HL-60 (cell line): ENCODE results near the gene AANAT.

Experiments used
- DNase-seq, 2 experiments: peaks; one replicate each; pipeline ENCODE4 v3.0.0-alpha.2; 2010 to 2020; ENCODE audit warnings: low read depth in 1 of 2, low spot score in 1 of 2
- H3K27ac ChIP-seq: fragments of 250-450 bp; sonication (Bioruptor Pico); replicated peaks from 2 replicates; pipeline ENCODE4 v1.5.1; 2020; ENCODE audit warnings: mild to moderate bottlenecking, moderate library complexity
- H3K27me3 ChIP-seq: fragments of 250-450 bp; sonication (Bioruptor Pico); 2 replicates; pipeline ENCODE4 v1.5.1; 2021; ENCODE audit warnings: mild to moderate bottlenecking, moderate library complexity; ENCODE audit not compliant: insufficient read depth, poor library complexity, severe bottlenecking
- H3K4me3 ChIP-seq: replicated peaks from 2 replicates; pipeline ENCODE4 v1.5.1; 2011; ENCODE audit warnings: mild to moderate bottlenecking, control low read depth, low read length; ENCODE audit not compliant: insufficient read depth
- GABPA ChIP-seq: IDR thresholded peaks from 2 replicates; pipeline ENCODE4 v1.6.1; 2012; ENCODE audit warnings: low read depth
- POLR2AphosphoS5 ChIP-seq: IDR thresholded peaks from 2 replicates; pipeline ENCODE4 v1.6.1; 2012; ENCODE audit warnings: low read depth
- SPI1 ChIP-seq: IDR thresholded peaks from 2 replicates; pipeline ENCODE4 v1.6.1; 2012; ENCODE audit warnings: low read depth, mild to moderate bottlenecking, borderline replicate concordance
- TF ChIP-seq, protein P1 (sequence below): IDR thresholded peaks from 2 replicates; pipeline ENCODE4 v1.6.1; 2012; ENCODE audit warnings: low read depth; ENCODE audit not compliant: insufficient replicate concordance
- TF ChIP-seq, protein P2 (sequence below): IDR thresholded peaks from one replicate; pipeline ENCODE4 v1.5.1; 2011; ENCODE audit warnings: low read length, control low read depth, inconsistent platforms; ENCODE audit not compliant: insufficient read depth

Gene AANAT

DNA sequence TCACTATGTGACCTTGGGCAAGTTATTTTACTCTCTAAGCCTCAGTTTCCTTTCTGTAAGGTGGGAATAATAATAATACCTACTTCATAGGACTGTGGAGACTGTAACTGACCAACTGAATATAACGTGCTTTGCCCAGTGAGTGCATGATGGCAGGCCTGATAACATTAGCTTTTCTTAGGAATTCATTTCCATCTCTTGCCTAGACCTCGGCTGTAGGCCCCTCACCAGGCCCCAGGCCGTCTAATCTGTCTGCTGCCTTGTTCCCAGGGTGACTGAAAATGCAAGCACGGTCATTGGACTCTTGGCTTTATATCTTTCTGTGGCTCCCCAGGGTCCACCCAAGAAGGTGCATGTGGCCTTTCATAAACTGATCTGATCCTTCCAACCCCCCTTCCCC is 7.7 kb upstream of the AANAT start:
- H3K27me3 ChIP-seq: no peaks in the 10 kb centered on the region
- H3K4me3 ChIP-seq: no peak overlapping the region
- DNase-seq: no peak
- no peak overlapping the region for H3K27ac ChIP-seq
- TF ChIP-seq GABPA: no peak

DNA sequence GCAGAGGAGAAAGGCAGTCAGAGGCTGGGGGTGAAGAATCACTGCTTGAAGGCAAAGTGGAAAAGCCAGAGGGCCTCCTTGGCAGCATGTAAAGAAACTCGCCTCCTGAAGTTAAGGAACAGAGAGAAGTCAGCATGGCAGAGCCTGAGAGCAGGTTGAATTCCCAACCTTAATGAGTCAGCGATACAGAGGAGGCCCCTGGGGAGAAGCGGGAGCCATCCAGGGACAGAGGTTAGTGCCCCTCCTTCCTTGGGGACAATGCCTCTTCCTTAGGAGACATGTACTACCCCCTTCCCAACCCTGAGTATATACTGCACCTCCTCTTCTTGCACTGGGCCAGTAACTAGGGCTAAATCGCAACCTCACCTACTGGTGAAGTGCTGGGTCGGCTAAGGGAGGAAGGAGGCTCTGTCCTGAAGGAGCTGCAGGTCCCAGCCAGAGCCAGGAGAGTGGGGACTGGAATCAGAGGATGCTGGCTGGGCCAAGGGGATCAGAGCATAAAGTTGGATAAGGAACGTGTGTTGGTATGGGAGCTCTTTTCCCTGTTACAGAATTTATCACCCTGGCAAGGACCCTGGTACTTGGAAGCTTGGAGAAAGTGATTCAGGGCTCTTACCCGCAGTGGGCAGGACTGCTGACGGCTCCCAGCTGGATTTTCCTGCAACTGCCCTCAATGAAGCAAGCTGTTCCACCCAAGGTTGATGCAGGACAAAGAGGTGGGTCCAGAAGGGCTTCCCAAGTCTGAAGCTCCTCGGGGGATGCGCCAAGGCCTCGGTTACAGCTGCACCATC is 5.4 kb upstream of the AANAT start:
- H3K27me3 ChIP-seq: no peaks in the 10 kb centered on the region
- no peak for DNase-seq
- no peak overlapping the region for H3K27ac ChIP-seq
- H3K4me3 ChIP-seq: no peak overlapping the region
- TF ChIP-seq POLR2AphosphoS5 (no peak), SPI1 (no peak), GABPA (no peak)
- TF ChIP-seq, protein P1, sequence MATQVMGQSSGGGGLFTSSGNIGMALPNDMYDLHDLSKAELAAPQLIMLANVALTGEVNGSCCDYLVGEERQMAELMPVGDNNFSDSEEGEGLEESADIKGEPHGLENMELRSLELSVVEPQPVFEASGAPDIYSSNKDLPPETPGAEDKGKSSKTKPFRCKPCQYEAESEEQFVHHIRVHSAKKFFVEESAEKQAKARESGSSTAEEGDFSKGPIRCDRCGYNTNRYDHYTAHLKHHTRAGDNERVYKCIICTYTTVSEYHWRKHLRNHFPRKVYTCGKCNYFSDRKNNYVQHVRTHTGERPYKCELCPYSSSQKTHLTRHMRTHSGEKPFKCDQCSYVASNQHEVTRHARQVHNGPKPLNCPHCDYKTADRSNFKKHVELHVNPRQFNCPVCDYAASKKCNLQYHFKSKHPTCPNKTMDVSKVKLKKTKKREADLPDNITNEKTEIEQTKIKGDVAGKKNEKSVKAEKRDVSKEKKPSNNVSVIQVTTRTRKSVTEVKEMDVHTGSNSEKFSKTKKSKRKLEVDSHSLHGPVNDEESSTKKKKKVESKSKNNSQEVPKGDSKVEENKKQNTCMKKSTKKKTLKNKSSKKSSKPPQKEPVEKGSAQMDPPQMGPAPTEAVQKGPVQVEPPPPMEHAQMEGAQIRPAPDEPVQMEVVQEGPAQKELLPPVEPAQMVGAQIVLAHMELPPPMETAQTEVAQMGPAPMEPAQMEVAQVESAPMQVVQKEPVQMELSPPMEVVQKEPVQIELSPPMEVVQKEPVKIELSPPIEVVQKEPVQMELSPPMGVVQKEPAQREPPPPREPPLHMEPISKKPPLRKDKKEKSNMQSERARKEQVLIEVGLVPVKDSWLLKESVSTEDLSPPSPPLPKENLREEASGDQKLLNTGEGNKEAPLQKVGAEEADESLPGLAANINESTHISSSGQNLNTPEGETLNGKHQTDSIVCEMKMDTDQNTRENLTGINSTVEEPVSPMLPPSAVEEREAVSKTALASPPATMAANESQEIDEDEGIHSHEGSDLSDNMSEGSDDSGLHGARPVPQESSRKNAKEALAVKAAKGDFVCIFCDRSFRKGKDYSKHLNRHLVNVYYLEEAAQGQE: no peak
- TF ChIP-seq, protein P2, sequence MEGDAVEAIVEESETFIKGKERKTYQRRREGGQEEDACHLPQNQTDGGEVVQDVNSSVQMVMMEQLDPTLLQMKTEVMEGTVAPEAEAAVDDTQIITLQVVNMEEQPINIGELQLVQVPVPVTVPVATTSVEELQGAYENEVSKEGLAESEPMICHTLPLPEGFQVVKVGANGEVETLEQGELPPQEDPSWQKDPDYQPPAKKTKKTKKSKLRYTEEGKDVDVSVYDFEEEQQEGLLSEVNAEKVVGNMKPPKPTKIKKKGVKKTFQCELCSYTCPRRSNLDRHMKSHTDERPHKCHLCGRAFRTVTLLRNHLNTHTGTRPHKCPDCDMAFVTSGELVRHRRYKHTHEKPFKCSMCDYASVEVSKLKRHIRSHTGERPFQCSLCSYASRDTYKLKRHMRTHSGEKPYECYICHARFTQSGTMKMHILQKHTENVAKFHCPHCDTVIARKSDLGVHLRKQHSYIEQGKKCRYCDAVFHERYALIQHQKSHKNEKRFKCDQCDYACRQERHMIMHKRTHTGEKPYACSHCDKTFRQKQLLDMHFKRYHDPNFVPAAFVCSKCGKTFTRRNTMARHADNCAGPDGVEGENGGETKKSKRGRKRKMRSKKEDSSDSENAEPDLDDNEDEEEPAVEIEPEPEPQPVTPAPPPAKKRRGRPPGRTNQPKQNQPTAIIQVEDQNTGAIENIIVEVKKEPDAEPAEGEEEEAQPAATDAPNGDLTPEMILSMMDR: no peak

DNA sequence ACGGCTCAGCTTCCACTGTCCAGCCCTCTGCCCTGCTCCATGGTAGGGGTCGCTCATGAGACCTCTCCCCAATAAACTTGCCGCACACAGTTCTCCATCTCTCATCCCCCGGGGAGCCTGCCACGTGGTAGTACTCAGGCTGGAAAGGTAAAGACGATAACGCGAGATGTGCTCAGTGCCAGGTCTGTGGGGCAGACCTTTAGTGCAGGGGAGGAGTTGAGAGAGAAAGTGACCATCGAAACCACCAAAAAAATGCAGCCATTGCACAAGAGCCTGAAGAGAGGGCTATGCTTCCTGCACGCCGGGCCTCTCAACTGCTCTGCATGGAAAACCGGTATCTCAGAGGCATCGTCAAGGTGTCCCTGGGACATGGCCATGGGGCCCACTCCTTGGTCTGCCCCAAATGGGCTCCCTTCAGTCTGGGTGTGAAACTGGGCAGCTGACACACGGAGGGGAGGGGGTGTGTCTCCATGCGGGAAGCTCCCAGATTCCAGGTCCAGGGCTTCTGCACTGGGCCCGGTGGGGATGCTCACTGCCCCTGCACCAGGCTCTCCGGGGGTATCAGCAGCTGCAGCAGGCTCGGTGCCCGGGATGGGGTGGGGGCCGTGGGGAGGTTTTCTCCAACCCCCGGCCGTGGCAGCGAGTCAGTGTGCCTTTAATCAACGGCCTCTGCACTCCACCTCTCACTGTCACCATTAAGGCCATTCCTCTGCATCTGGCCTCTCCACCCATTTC is 4.7 kb upstream of the AANAT start:
- Histone ChIP-seq H3K27ac (no peak overlapping the region), H3K27me3 (no peaks in the 10 kb centered on the region), H3K4me3 (no peak overlapping the region)
- TF ChIP-seq POLR2AphosphoS5 (no peak), GABPA (no peak), SPI1 (no peak)
- TF ChIP-seq, protein P1: no peak
- TF ChIP-seq, protein P2: no peak
- DNase-seq: no peak

DNA sequence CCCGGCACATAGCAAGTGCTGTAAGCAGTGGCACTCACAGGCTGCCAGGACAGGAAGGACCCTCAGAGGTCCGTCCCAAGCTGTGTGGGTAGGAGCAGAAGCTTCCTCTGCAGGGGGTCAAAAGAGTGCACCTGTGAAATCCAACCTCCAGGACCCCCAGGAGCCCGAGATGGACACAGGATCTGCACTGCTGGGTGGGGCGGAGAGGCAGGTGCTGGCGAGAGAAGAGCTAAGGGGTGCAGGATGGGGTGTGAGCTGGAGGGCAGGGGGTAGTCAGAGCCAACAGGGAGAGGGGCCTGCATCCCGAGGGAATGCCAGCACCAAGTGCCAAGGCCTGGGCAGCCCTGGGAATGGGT is 650 bp upstream of the AANAT start:
- H3K27me3 ChIP-seq: no peaks in the 10 kb centered on the region
- no peak overlapping the region for H3K27ac ChIP-seq

More for the DNA sequence above, 650 bp upstream of the AANAT start:
- TF ChIP-seq SPI1: no peak
- TF ChIP-seq, protein P1: no peak
- TF ChIP-seq POLR2AphosphoS5: no peak
- TF ChIP-seq GABPA: no peak
- TF ChIP-seq, protein P2: no peak
- DNase-seq: no peak
- H3K4me3 ChIP-seq: no peak overlapping the region
